WERI-Rb-1 (cell line): ENCODE results near the gene FAM163B.

Experiments
- DNase-seq: peaks from one replicate; pipeline ENCODE4 v3.0.0-alpha.2; 2020
- H3K27ac ChIP-seq: fragments of 250-450 bp; sonication (Bioruptor Pico); 2 replicates; pipeline ENCODE4 v1.5.1; 2020; ENCODE audit warnings: mild to moderate bottlenecking, moderate library complexity
- H3K27me3 ChIP-seq: fragments of 250-450 bp; sonication (Bioruptor Pico); 2 replicates; pipeline ENCODE4 v1.5.1; 2021; ENCODE audit warnings: mild to moderate bottlenecking, low read depth, moderate library complexity; ENCODE audit not compliant: insufficient read depth, severe bottlenecking
- H3K36me3 ChIP-seq: fragments of 250-450 bp; sonication (Bioruptor Pico); 2 replicates; pipeline ENCODE4 v1.5.1; 2020; ENCODE audit warnings: mild to moderate bottlenecking, moderate library complexity
- H3K4me3 ChIP-seq: 2 replicates; pipeline ENCODE4 v1.5.1; 2011; ENCODE audit warnings: low read depth, mild to moderate bottlenecking, control low read depth, low read length
- H3K9me3 ChIP-seq: fragments of 250-450 bp; sonication (Bioruptor Pico); 2 replicates; pipeline ENCODE4 v1.5.1; 2021; ENCODE audit warnings: mild to moderate bottlenecking, moderate library complexity; ENCODE audit not compliant: severe bottlenecking
- CTCF ChIP-seq: IDR thresholded peaks from 2 replicates; pipeline ENCODE4 v1.5.1; 2011; ENCODE audit warnings: low read depth, mild to moderate bottlenecking, control low read depth, inconsistent platforms, low read length

The FAM163B gene

GRCh38 chr9:133572821-133573361 is 36.3 kb downstream of the FAM163B start:
- no peak for TF ChIP-seq CTCF
- Histone ChIP-seq H3K36me3 (no peaks in the 10 kb centered on the region), H3K27ac (peak overlapping the region; percentile 20; the same call in 1 of the 2 replicates), H3K27me3 (no peaks in the 10 kb centered on the region), H3K4me3 (no peak overlapping the region), H3K9me3 (no peaks in the 10 kb centered on the region)
- no peak for DNase-seq

DNA sequence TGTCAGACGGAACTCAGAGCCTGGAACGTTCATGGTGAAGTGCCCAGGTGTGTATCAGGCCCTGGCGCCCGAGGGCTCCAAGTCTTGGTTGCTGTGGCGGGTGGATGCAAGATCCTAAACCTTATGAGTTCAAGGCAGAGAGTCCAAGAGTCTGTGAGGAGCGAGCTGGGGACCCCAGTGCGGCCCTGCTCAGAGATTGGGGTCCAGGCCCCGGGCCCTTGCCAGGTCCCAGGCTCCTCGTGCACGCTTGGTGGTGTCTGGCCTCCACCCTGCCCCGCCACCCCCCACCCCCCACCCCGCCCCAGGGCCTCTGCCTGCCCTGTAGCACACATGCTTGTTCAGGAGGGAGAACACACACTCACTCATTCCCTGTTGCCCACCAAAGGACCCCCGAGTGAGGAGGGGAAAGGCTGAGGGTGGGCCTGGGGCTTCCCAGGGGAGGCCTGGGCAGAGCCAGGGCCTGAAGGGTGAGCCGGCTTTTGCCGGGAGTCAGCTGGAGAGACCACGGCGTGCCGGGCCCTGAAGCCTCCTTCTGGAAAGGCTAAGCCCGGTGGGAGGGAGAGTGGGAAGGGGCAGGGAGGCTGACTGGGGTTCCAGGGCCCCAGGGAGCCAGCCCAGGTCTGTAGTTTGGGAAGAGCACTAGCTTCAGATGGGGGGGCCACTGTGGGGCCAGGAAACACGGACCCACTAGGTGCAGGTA is 37.1 kb downstream of the FAM163B start:
- TF ChIP-seq CTCF = no peak
- no peak for DNase-seq
- no peak overlapping the region for H3K4me3 ChIP-seq
- H3K9me3 ChIP-seq = no peaks in the 10 kb centered on the region
- no peaks in the 10 kb centered on the region for H3K36me3 ChIP-seq
- H3K27ac ChIP-seq = no peak overlapping the region; the same call in 1 of the 2 replicates
- no peaks in the 10 kb centered on the region for H3K27me3 ChIP-seq

DNA sequence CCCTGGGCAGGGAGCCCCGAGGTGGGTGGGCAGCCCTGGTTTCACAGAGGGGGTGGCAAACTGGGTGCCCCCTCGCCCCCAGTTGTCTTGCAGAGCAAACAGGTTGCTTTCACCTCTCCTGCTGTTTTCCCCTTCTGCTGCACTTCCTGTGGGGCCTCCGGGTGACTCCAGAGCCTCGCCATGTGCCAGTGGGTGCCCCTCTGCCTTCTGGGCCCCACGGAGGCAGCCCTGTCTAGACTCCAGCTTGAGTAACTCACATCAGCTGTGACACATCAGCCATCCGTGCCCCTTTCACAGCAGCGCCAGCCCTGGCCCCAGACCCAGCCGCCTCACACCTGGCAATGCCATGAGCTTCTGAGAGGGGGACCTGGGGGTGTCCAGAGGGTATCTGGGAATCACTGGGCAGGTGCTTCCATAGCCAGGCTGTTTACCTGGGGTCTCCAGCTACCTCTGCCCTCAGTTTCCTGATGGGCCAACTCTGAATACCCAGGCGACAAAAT is 37.7 kb downstream of the FAM163B start:
- no peaks in the 10 kb centered on the region for H3K27me3 ChIP-seq
- H3K27ac ChIP-seq = peak overlapping the region; percentile 88
- H3K4me3 ChIP-seq = no peak overlapping the region
- DNase-seq = no peak
- H3K36me3 ChIP-seq = no peaks in the 10 kb centered on the region
- TF ChIP-seq CTCF = no peak
- H3K9me3 ChIP-seq = no peaks in the 10 kb centered on the region

GRCh38 chr9:133570691-133571080 is 38.5 kb downstream of the FAM163B start:
- Histone ChIP-seq H3K36me3 (no peaks in the 10 kb centered on the region), H3K27me3 (no peaks in the 10 kb centered on the region), H3K27ac (peak overlapping the region; percentile 88), H3K4me3 (no peak overlapping the region), H3K9me3 (no peaks in the 10 kb centered on the region)
- DNase-seq = no peak
- TF ChIP-seq CTCF = no peak

GRCh38 chr9:133569891-133570690 is 39.1 kb downstream of the FAM163B start:
- no peaks in the 10 kb centered on the region for H3K27me3 ChIP-seq
- H3K9me3 ChIP-seq = no peaks in the 10 kb centered on the region
- no peak for TF ChIP-seq CTCF
- H3K4me3 ChIP-seq = peak overlapping the region; percentile 1; the same call in 1 of the 2 replicates
- peak; percentile 95 for DNase-seq
- no peaks in the 10 kb centered on the region for H3K36me3 ChIP-seq
- peak overlapping the region; percentile 88 for H3K27ac ChIP-seq
